GM12878 (cell line): ENCODE results near the gene PRRX2.

ENCODE experiments used
- PBX3 ChIP-seq: IDR thresholded peaks from 2 replicates; pipeline ENCODE4 v1.6.1; 2011; ENCODE audit warnings: mild to moderate bottlenecking, low read depth, low read length, moderate library complexity; ENCODE audit not compliant: insufficient replicate concordance
- REST ChIP-seq: IDR thresholded peaks from 2 replicates; pipeline ENCODE4 v1.6.1; 2012; ENCODE audit warnings: mild to moderate bottlenecking, low read depth, low read length

- TF ChIP-seq REST (no peak), PBX3 (no peak)
Measured at GRCh38 chr9:129666575-129666974, 1.1 kb downstream of the PRRX2 start.
